ENCODE data around the gene SAMHD1.

- TF ChIP-seq CTCF (IDR thresholded peaks at IDR 0.05) (no peak), POLR2AphosphoS5 (IDR thresholded peaks at IDR 0.05; ENCODE audit: low read depth, low read length) (no peak), USF2 (IDR thresholded peaks at IDR 0.05; ENCODE audit: borderline replicate concordance, low read depth, low read length) (no peak), RXRA (IDR thresholded peaks at IDR 0.05; ENCODE audit: borderline replicate concordance, low read depth) (no peak), SIN3A (IDR thresholded peaks at IDR 0.05; ENCODE audit: borderline replicate concordance, low read depth, low read length) (no peak), EP300 (IDR thresholded peaks at IDR 0.05; ENCODE audit: borderline replicate concordance in 1 of 2, low read depth in 1 of 2, low read length in 1 of 2) (no peak), TAF1 (IDR thresholded peaks at IDR 0.05; ENCODE audit: borderline replicate concordance, low read depth, low read length) (no peak)
These were observed 47.1 kb upstream of the SAMHD1 start for GRCh38 chr20:36998652-36999051.
